Hepatocyte (in vitro differentiated cells): ENCODE measurements around the gene SBK2. TPM values are rescaled to one million over a fixed set of nuclear protein-coding genes. Genes with fewer than 3 reads are reported as not detected.

ENCODE experiments used
- DNase-seq: peaks from one replicate; pipeline ENCODE4 v3.0.0-alpha.2; 2016; ENCODE audit warnings: low spot score
- H2AFZ ChIP-seq: fragments of 200-600 bp; sonication (generic); 2 replicates; pipeline ENCODE4 v1.6.0; 2016; ENCODE audit warnings: antibody characterized with exemption, mild to moderate bottlenecking
- H3K27ac ChIP-seq: fragments of 200-600 bp; sonication (generic); 2 replicates; pipeline ENCODE4 v1.5.1; 2016; ENCODE audit warnings: mild to moderate bottlenecking
- H3K27me3 ChIP-seq: fragments of 200-600 bp; sonication (generic); 2 replicates; pipeline ENCODE4 v1.6.1; 2016
- H3K36me3 ChIP-seq: fragments of 200-600 bp; sonication (generic); replicated peaks from 2 replicates; pipeline ENCODE4 v1.5.1; 2016; ENCODE audit warnings: low read depth; ENCODE audit not compliant: insufficient read depth
- H3K4me1 ChIP-seq: fragments of 200-600 bp; sonication (generic); 2 replicates; pipeline ENCODE4 v1.5.1; 2016; ENCODE audit warnings: mild to moderate bottlenecking, moderate library complexity; ENCODE audit not compliant: insufficient read depth
- H3K4me2 ChIP-seq: fragments of 200-600 bp; sonication (generic); 2 replicates; pipeline ENCODE4 v1.6.0; 2016
- H3K4me3 ChIP-seq: fragments of 200-600 bp; sonication (generic); 2 replicates; pipeline ENCODE4 v1.5.1; 2016; ENCODE audit warnings: mild to moderate bottlenecking
- H3K79me2 ChIP-seq: fragments of 200-600 bp; sonication (generic); 2 replicates; pipeline ENCODE4 v1.6.0; 2017; ENCODE audit warnings: mild to moderate bottlenecking
- H3K9me2 ChIP-seq: fragments of 200-600 bp; sonication (generic); replicated peaks from 2 replicates; pipeline ENCODE4 v1.6.0; 2017; ENCODE audit warnings: mild to moderate bottlenecking; ENCODE audit not compliant: insufficient read depth
- H3K9me3 ChIP-seq: fragments of 200-600 bp; sonication (generic); 2 replicates; pipeline ENCODE4 v1.5.1; 2016; ENCODE audit warnings: low read depth, mild to moderate bottlenecking
- H4K20me1 ChIP-seq: fragments of 200-600 bp; sonication (generic); 2 replicates; pipeline ENCODE4 v1.6.0; 2016; ENCODE audit warnings: mild to moderate bottlenecking; ENCODE audit not compliant: insufficient read depth, poor library complexity, severe bottlenecking
- EZH2 ChIP-seq: fragments of 200-600 bp; sonication (generic); IDR thresholded peaks from 2 replicates; pipeline ENCODE4 v1.6.1; 2016; ENCODE audit warnings: antibody characterized with exemption, mild to moderate bottlenecking, borderline replicate concordance
- EZH2phosphoT487 ChIP-seq: fragments of 200-600 bp; sonication (generic); IDR thresholded peaks from one replicate; pipeline ENCODE4 v1.6.1; 2018; ENCODE audit warnings: antibody characterized with exemption, mild to moderate bottlenecking, low read depth, moderate library complexity; ENCODE audit not compliant: unreplicated experiment, severe bottlenecking
- WGBS: methylation state at CpG from one replicate; pipeline ENCODE4 v1.1.6; 2016; ENCODE audit warnings: low lambda C conversion rate; ENCODE audit errors: missing lambda C conversion rate; 5-methylcytosine and 5-hydroxymethylcytosine counted together
- polyA plus RNA-seq: library from polyadenylated mRNA; unstranded; fragments of >200 nt; fragmentation: Nextera tagmentation; extraction: Ambion mirVana; gene quantifications from 2 replicates; pipeline ENCODE4 v1.2.1, GENCODE V29; 2016
- total RNA-seq: library from RNA; depleted of rRNA; stranded (reverse); fragments of >200 nt; gene quantifications from 2 replicates; pipeline ENCODE4 v1.2.3, GENCODE V29; 2014
- TF ChIP-seq, protein P1 (sequence below): fragments of 200-600 bp; sonication (generic); IDR thresholded peaks from 2 replicates; pipeline ENCODE4 v1.5.1; 2016; ENCODE audit warnings: antibody characterized with exemption, mild to moderate bottlenecking; ENCODE audit not compliant: poor library complexity

SBK2 gene
- total and polyA plus RNA-seq, 2 experiments from 2014 or later = 0.30 to 0.51 TPM

DNA sequence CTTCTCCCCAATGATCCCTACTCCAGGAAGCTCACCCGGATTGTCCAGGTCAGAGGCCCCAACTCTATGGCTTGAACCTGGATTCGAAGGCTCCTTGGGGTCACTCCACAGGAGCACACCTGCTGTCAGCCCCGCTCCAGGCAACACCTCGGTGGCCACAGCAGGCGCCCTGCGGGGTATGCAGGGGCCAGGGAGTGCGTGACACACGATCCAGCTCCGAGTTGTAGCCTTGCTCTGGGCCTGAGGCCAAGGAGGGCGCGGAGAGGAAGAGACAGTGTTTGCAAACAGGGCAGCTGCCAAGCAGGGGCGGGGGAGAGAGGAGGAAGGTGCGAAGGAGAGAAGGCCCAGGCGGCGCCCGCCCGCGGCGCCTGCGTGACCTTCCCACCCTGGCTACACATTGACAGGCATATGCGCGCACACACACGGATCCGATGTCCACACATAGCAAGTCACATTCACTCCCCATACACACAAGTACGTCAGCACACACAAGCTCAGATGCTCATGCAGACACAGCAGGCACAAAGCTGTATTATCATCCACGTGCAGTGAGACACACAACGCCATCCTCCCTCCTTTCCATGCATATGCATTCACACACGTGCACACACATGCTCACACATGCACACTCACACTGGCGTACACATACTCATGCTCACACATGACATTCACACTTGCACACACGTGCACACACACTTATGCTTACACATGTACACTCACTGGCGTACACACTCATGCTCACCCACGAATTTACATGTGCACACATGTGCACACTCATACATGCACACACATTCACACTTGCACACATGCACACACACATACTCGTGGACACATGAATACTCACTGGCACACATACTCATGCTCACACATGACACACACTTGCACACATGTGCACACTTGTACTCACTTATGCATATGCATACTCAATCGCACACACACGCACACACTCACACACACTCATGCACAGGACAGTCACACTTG lies 10.4 kb downstream of the SBK2 start:
- H3K4me3 ChIP-seq = no peak overlapping the region
- H3K27ac ChIP-seq = no peak overlapping the region
- TF ChIP-seq EZH2 (no peak), EZH2phosphoT487 (no peak)
- TF ChIP-seq, protein P1, sequence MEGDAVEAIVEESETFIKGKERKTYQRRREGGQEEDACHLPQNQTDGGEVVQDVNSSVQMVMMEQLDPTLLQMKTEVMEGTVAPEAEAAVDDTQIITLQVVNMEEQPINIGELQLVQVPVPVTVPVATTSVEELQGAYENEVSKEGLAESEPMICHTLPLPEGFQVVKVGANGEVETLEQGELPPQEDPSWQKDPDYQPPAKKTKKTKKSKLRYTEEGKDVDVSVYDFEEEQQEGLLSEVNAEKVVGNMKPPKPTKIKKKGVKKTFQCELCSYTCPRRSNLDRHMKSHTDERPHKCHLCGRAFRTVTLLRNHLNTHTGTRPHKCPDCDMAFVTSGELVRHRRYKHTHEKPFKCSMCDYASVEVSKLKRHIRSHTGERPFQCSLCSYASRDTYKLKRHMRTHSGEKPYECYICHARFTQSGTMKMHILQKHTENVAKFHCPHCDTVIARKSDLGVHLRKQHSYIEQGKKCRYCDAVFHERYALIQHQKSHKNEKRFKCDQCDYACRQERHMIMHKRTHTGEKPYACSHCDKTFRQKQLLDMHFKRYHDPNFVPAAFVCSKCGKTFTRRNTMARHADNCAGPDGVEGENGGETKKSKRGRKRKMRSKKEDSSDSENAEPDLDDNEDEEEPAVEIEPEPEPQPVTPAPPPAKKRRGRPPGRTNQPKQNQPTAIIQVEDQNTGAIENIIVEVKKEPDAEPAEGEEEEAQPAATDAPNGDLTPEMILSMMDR = no peak
- no peak overlapping the region for H2AFZ ChIP-seq
- H3K27me3 ChIP-seq = peaks cover 5% of the 10 kb centered on the region
- DNase-seq = peak; percentile 75
- no peaks in the 10 kb centered on the region for H3K9me2 ChIP-seq
- H3K4me2 ChIP-seq = peak overlapping the region; percentile 33
- 38% methylated on average over 34 of the region's 35 CpGs for WGBS
- H3K9me3 ChIP-seq = no peaks in the 10 kb centered on the region
- no peaks in the 10 kb centered on the region for H4K20me1 ChIP-seq
- H3K79me2 ChIP-seq = no peaks in the 10 kb centered on the region
- H3K4me1 ChIP-seq = peaks cover 9% of the 10 kb centered on the region
- H3K36me3 ChIP-seq = no peaks in the 10 kb centered on the region

DNA sequence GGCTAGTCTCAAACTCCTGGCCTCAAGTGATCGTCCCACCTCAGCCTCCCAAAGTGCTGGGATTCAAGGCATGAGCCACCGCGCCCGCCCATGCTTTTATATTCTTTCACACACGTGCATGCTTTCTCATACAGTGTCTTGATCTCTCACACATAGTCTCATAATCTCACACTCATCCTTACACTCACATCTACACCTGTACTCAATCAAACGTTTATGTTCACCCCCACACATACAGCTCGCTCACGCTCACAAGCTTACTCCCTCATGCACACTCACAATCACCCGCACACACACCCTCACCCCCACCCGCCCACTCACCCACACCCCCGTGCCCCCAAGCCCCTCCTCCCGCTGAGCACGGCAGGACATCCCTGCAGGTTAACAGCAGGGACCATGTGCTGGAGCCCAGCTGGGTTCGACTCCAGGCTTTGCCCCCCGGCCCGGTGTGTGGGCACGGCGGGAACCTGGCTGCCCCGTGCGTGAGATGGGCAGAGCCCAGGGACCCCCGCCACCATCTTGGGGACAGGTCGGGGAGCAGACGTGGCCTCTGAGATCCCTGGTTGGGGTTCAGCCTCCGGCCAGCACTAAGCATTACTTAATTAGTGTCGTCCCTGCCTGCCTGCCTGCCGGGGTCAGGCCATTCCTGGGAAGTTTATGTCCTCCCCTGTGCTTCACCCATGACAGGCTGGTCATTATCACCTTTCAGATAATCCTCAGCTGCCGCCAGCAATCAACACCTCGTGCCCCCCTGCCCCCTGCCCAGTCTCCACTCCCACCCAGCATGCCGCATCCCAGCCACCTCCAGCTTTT lies 11.4 kb downstream of the SBK2 start:
- Histone ChIP-seq H4K20me1 (no peaks in the 10 kb centered on the region), H3K27ac (no peak overlapping the region), H3K79me2 (no peaks in the 10 kb centered on the region), H3K4me2 (no peak overlapping the region), H3K9me2 (no peaks in the 10 kb centered on the region), H3K36me3 (no peaks in the 10 kb centered on the region), H2AFZ (no peak overlapping the region), H3K4me3 (no peak overlapping the region), H3K4me1 (peaks cover 9% of the 10 kb centered on the region), H3K27me3 (peaks cover 5% of the 10 kb centered on the region), H3K9me3 (no peaks in the 10 kb centered on the region)
- 47% methylated on average over 27 of the region's 29 CpGs for WGBS
- no peak for TF ChIP-seq EZH2phosphoT487
- TF ChIP-seq, protein P1 = no peak
- no peak for TF ChIP-seq EZH2
- no peak for DNase-seq

DNA sequence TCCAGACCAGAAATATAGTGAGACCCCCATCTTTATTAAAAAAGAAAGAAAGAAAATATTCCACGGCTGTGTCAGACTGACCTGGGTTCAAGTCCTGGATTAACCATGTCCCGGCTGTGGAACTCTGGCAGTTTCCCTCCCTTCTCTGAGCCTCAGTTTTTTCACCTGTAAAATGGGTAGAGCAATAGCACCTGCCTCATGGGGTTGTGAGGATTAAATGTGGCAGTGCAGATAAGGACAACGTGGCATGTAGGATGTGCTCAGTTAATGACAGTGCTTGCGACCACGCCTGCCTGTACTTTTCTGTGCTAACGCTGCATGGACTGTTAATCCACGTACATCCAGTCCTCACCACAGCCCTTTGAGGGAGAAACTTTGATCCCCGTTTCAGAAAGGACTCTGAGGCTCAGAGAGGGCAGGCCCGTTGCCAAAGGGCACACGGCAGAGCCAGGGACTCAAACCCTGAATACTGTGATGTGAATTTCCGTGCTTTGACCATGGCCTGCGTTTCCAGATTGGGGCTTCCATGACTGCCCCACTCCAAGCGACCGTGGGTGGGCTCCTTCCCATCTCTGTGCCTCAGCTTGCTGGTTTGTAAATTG lies 16.1 kb downstream of the SBK2 start:
- Histone ChIP-seq H3K79me2 (no peaks in the 10 kb centered on the region), H3K4me2 (no peak overlapping the region), H3K4me3 (no peak overlapping the region), H3K36me3 (no peaks in the 10 kb centered on the region), H3K27me3 (peaks cover 5% of the 10 kb centered on the region), H2AFZ (no peak overlapping the region), H3K9me3 (no peaks in the 10 kb centered on the region), H3K27ac (no peak overlapping the region), H4K20me1 (no peaks in the 10 kb centered on the region), H3K4me1 (no peaks in the 10 kb centered on the region), H3K9me2 (no peaks in the 10 kb centered on the region)
- DNase-seq = no peak
- 81% methylated on average over 14 of the region's 14 CpGs for WGBS
- TF ChIP-seq, protein P1 = no peak
- TF ChIP-seq EZH2 = no peak
- no peak for TF ChIP-seq EZH2phosphoT487
